ENCODE results near the gene NT5M. TPM values are rescaled to one million over a fixed set of nuclear protein-coding genes. Genes with fewer than 3 reads are reported as not detected.

The NT5M gene
- 1 to 10 TPM; 2.8 to 3.3 TPM for total RNA-seq

GRCh38 chr17:17303010-17303846 lies at the start of gene NT5M:
TSS of gene NT5M (plus strand) at chr17:17303373. CDS start at chr17:17303551, 178 bp downstream.

GRCh38 chr17:17280613-17281549 lies 22.3 kb upstream of the NT5M start, which contains the start of gene COPS3:
TSS of gene COPS3 (minus strand) at chr17:17281246. CDS start at chr17:17281186, 60 bp downstream.

Other genes with a start within 250 kb of the NT5M start
- 1 to 10 TPM; 2.1 to 5.0 TPM for gene PLD6, start 97.0 kb upstream of the NT5M start, total RNA-seq
- gene FLCN, start 66.2 kb upstream of the NT5M start, total RNA-seq, result 10 to 100 TPM; 53.9 to 64.7 TPM
- gene COPS3, start 22.1 kb upstream of the NT5M start, total RNA-seq, result 10 to 100 TPM; 63.7 to 87.2 TPM
- 10 to 100 TPM; 11.4 to 11.7 TPM for gene MED9, start 173.6 kb downstream of the NT5M start, total RNA-seq
- 1 to 10 TPM; 1.7 TPM for gene RASD1, start 193.0 kb downstream of the NT5M start, total RNA-seq

Measured in melanocyte of skin (primary cell).